HL-60 (cell line): ENCODE results near the gene SLC26A2.

Experiments
- DNase-seq, 2 experiments: peaks; one replicate each; pipeline ENCODE4 v3.0.0-alpha.2; 2010 to 2020; ENCODE audit warnings: low read depth in 1 of 2, low spot score in 1 of 2
- H3K27ac ChIP-seq: fragments of 250-450 bp; sonication (Bioruptor Pico); replicated peaks from 2 replicates; pipeline ENCODE4 v1.5.1; 2020; ENCODE audit warnings: mild to moderate bottlenecking, moderate library complexity
- H3K27me3 ChIP-seq: fragments of 250-450 bp; sonication (Bioruptor Pico); 2 replicates; pipeline ENCODE4 v1.5.1; 2021; ENCODE audit warnings: mild to moderate bottlenecking, moderate library complexity; ENCODE audit not compliant: insufficient read depth, poor library complexity, severe bottlenecking
- H3K4me3 ChIP-seq: replicated peaks from 2 replicates; pipeline ENCODE4 v1.5.1; 2011; ENCODE audit warnings: mild to moderate bottlenecking, control low read depth, low read length; ENCODE audit not compliant: insufficient read depth
- GABPA ChIP-seq: IDR thresholded peaks from 2 replicates; pipeline ENCODE4 v1.6.1; 2012; ENCODE audit warnings: low read depth
- POLR2AphosphoS5 ChIP-seq: IDR thresholded peaks from 2 replicates; pipeline ENCODE4 v1.6.1; 2012; ENCODE audit warnings: low read depth
- SPI1 ChIP-seq: IDR thresholded peaks from 2 replicates; pipeline ENCODE4 v1.6.1; 2012; ENCODE audit warnings: low read depth, mild to moderate bottlenecking, borderline replicate concordance
- TF ChIP-seq, protein P1 (sequence below): IDR thresholded peaks from 2 replicates; pipeline ENCODE4 v1.6.1; 2012; ENCODE audit warnings: low read depth; ENCODE audit not compliant: insufficient replicate concordance
- TF ChIP-seq, protein P2 (sequence below): IDR thresholded peaks from one replicate; pipeline ENCODE4 v1.5.1; 2011; ENCODE audit warnings: low read length, control low read depth, inconsistent platforms; ENCODE audit not compliant: insufficient read depth

SLC26A2 gene

DNA sequence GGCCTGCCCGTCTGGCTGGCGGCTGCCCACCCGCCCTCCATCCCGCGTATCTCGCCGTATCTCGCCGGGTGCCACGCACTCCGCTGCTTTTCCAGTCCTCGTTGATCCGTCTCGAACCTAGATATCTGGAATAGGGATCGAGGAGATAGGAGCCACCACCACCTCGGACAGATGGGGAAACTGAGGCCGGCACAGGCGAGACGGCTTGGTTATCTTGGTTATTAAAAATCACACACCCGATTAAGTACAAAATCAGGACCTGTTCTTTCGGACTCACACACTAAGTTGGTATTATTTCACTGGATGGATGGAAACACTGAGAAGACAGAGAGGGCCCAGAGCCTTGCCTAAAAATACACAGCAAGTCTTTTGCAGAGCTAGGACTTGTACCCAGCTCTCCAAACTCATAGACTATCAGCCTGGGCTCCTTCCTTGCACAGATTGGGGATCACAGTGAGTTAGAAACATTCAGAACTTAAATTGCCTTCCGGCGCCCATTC, 678 bp downstream of the SLC26A2 start:
- Histone ChIP-seq H3K27ac (peak overlapping the region; percentile 83), H3K27me3 (no peaks in the 10 kb centered on the region), H3K4me3 (peak overlapping the region; percentile 99)
- DNase-seq: no peak
- TF ChIP-seq SPI1 (no peak), GABPA (no peak), POLR2AphosphoS5 (no peak)
- TF ChIP-seq, protein P1, sequence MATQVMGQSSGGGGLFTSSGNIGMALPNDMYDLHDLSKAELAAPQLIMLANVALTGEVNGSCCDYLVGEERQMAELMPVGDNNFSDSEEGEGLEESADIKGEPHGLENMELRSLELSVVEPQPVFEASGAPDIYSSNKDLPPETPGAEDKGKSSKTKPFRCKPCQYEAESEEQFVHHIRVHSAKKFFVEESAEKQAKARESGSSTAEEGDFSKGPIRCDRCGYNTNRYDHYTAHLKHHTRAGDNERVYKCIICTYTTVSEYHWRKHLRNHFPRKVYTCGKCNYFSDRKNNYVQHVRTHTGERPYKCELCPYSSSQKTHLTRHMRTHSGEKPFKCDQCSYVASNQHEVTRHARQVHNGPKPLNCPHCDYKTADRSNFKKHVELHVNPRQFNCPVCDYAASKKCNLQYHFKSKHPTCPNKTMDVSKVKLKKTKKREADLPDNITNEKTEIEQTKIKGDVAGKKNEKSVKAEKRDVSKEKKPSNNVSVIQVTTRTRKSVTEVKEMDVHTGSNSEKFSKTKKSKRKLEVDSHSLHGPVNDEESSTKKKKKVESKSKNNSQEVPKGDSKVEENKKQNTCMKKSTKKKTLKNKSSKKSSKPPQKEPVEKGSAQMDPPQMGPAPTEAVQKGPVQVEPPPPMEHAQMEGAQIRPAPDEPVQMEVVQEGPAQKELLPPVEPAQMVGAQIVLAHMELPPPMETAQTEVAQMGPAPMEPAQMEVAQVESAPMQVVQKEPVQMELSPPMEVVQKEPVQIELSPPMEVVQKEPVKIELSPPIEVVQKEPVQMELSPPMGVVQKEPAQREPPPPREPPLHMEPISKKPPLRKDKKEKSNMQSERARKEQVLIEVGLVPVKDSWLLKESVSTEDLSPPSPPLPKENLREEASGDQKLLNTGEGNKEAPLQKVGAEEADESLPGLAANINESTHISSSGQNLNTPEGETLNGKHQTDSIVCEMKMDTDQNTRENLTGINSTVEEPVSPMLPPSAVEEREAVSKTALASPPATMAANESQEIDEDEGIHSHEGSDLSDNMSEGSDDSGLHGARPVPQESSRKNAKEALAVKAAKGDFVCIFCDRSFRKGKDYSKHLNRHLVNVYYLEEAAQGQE: no peak
- TF ChIP-seq, protein P2, sequence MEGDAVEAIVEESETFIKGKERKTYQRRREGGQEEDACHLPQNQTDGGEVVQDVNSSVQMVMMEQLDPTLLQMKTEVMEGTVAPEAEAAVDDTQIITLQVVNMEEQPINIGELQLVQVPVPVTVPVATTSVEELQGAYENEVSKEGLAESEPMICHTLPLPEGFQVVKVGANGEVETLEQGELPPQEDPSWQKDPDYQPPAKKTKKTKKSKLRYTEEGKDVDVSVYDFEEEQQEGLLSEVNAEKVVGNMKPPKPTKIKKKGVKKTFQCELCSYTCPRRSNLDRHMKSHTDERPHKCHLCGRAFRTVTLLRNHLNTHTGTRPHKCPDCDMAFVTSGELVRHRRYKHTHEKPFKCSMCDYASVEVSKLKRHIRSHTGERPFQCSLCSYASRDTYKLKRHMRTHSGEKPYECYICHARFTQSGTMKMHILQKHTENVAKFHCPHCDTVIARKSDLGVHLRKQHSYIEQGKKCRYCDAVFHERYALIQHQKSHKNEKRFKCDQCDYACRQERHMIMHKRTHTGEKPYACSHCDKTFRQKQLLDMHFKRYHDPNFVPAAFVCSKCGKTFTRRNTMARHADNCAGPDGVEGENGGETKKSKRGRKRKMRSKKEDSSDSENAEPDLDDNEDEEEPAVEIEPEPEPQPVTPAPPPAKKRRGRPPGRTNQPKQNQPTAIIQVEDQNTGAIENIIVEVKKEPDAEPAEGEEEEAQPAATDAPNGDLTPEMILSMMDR: no peak

DNA sequence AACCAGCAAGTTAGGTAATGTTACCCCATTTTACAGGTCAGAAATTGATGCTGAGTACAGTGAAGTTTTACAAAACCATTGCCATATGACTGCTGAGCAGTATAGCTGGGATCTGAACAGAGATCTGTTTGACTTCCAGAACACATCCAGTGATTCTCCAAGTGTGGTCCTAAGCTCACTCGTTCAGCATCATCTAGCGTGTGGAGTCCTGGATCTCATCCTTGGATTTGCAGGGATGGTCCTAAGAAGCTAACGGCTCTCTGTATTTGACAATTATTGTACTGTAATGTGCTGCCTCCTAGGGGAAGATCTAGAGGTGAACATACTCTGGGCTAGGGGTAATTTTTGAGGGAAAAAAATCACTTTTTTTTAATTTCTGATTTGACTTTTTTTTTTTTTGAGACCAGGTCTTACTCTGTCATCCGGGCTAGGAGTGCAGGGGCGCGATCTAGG, 1.4 kb downstream of the SLC26A2 start:
- H3K27me3 ChIP-seq: no peaks in the 10 kb centered on the region
- H3K4me3 ChIP-seq: peak overlapping the region; percentile 99
- no peak overlapping the region for H3K27ac ChIP-seq
- DNase-seq: no peak
- TF ChIP-seq SPI1 (no peak), POLR2AphosphoS5 (no peak), GABPA (no peak)
- TF ChIP-seq, protein P2: no peak
- TF ChIP-seq, protein P1: no peak

DNA sequence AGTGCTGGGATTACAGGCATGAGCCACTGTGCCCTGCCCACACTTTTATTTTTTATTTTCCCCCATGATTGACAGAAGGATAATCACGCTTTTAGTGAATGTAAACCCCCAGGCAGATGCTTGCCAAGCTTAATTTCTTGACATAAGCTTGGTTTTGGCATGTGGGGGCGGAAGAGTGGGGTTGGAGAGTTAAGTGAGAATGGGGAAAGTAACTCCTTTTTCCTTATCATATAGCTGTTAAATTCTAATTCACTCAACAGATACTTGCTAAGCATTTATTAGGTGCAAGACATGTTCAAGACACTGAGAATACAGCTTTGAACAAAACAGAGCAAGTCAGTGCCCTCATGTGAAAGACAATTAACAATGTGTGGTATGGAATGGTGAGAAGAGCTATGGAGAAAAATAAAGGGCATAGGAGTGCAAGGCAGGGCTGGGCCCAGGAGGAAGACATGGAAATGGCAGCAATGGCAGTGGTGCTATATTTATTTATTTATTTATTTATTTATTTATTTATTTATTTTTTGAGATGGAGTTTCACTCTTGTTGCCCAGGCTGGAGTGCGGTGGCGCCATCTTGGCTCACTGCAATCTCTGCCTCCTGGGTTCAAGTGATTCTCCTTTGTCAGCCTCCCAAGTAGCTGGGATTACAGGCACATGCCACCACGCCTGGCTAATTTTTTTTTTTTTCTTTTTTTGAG, 2.2 kb downstream of the SLC26A2 start:
- H3K4me3 ChIP-seq: no peak overlapping the region
- H3K27ac ChIP-seq: no peak overlapping the region
- H3K27me3 ChIP-seq: no peaks in the 10 kb centered on the region
- TF ChIP-seq SPI1: no peak
- no peak for TF ChIP-seq GABPA
- TF ChIP-seq, protein P2: no peak
- no peak for TF ChIP-seq POLR2AphosphoS5
- TF ChIP-seq, protein P1: no peak
- DNase-seq: no peak
